Measurements from ENCODE around the gene UNC5A. TPM values are rescaled to one million over a fixed set of nuclear protein-coding genes. Genes with fewer than 3 reads are reported as not detected.

The UNC5A gene
- total and polyA plus RNA-seq, 12 donors = 0.01 to 0.35 (median 0.08) TPM; not detected in 7

- H3K27ac ChIP-seq = no peak overlapping the region
- H3K4me3 ChIP-seq = no peak overlapping the region
- DNase-seq = no peak
- no peaks in the 10 kb centered on the region for H3K4me1 ChIP-seq
- H3K9me3 ChIP-seq = no peaks in the 10 kb centered on the region
- intact Hi-C loops (cut with DNase I) = no loop called here
- WGBS, 2 donors = 84 to 87% methylated on average over 8 of the region's 8 CpGs
- no peaks in the 10 kb centered on the region for H3K36me3 ChIP-seq
- ATAC-seq = no peak
- peaks cover 0 to 70% (median 49%) of the 10 kb centered on the region in 7 donors for H3K27me3 ChIP-seq
- no peak for TF ChIP-seq CTCF (IDR thresholded peaks at IDR 0.05)
Observed at GRCh38 chr5:176802116-176802784, 8.1 kb upstream of the UNC5A start.

DNA sequence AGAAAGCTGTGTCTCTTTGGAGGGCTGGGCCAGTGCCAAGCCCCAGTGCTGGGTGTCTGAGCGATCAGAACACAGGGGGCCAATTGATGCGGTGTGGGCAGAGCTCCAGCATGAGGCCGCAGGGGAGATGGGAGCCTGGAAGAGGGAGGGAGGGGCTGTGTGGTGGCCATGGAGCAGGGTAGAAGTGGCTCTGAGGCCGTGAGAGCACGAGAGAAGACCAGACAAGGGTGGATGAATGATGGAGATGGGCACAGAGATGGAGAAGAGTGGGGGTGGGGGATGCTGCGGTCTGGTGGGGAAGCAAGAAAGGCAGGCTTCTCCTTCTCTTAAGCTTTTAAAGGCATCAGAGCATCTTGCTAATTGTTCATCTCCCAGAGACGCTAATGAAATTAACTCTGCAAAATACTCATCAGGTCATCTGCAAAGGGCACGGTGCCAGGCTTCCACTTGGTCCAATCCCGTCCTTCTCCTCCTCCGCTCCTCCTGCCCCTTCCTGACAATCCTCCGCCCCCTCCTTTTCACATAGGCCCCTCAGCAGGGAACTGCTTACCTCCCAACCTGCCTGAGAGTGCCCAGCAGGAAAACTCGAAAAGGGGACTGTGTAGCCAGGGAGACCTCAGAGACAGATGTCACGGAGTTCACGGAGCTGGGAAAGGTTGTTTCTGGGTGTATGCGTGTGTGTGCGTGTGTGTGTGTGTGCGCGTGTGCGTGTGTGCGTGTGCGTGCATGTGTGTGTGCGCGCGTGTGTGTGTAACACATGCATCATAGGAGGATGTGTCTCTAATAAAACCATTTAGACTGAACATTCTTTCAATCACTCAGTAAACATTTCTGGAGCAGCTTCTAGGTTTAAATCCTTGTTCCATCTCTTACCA is 7.1 kb upstream of the UNC5A start:
- Histone ChIP-seq H3K36me3 (no peaks in the 10 kb centered on the region), H3K27me3 (peaks cover 0 to 70% (median 50%) of the 10 kb centered on the region in 7 donors), H3K27ac (no peak overlapping the region), H3K9me3 (no peaks in the 10 kb centered on the region), H3K4me1 (no peaks in the 10 kb centered on the region), H3K4me3 (no peak overlapping the region)
- ATAC-seq (no peak), DNase-seq (no peak)
- WGBS, 2 donors = 56 to 57% methylated on average over 24 of the region's 24 CpGs
- TF ChIP-seq CTCF (IDR thresholded peaks at IDR 0.05) = no peak
- intact Hi-C loops (cut with DNase I) = no loop called here

- Histone ChIP-seq H3K27me3 (peaks cover 0 to 70% (median 50%) of the 10 kb centered on the region in 7 donors), H3K27ac (no peak overlapping the region), H3K9me3 (no peaks in the 10 kb centered on the region), H3K4me1 (no peaks in the 10 kb centered on the region), H3K4me3 (no peak overlapping the region), H3K36me3 (no peaks in the 10 kb centered on the region)
- intact Hi-C loops (cut with DNase I) = no loop called here
- no peak for DNase-seq
- 41 to 44% methylated on average over 8 of the region's 8 CpGs for WGBS, 2 donors
- ATAC-seq = no peak
- TF ChIP-seq CTCF (IDR thresholded peaks at IDR 0.05) = no peak
Observed at GRCh38 chr5:176803943-176804498, 6.3 kb upstream of the UNC5A start.

DNA sequence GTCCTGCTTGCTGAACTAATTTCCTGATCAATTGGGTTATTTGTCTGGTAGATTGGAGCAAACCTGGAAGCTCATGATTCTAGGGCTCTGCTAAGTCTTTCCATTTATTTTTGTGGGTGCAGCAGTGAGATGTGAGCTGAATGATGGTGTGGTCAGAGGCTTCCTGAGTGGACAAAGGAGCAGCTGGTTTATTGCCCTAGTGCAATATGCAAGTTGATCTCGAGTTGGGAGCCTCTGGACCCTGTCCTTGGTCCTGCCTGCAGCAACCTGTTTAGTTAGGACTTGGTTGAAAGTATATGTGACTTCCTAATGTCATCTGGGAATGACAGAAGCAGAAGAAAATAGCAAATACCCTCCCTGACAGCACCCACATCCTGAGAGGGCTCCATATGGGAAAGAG is 4.2 kb upstream of the UNC5A start:
- Histone ChIP-seq H3K4me1 (peaks cover 2 to 17% (median 13%) of the 10 kb centered on the region in 9 donors), H3K27ac (no peak overlapping the region), H3K4me3 (no peak overlapping the region), H3K27me3 (peaks cover 11 to 85% (median 65%) of the 10 kb centered on the region in 7 donors), H3K9me3 (no peaks in the 10 kb centered on the region), H3K36me3 (no peaks in the 10 kb centered on the region)
- ATAC-seq (no peak), DNase-seq (no peak)
- WGBS, 2 donors = 0 to 4% methylated on average over 1 of the region's 1 CpG
- TF ChIP-seq CTCF (IDR thresholded peaks at IDR 0.05) = no peak
- intact Hi-C loops (cut with DNase I) = no loop called here
